NCI-H460 (cell line): Measurements from ENCODE around the gene TUBB4B. TPM values are rescaled to one million over a fixed set of nuclear protein-coding genes. Genes with fewer than 3 reads are reported as not detected.
A peak's percentile ranks its signal among the peaks of the same experiment; 100 is the strongest.

Source experiments
- DNase-seq: peaks from one replicate; pipeline ENCODE4 v3.0.0-alpha.2; 2016; ENCODE audit warnings: low read depth; ENCODE audit errors: extremely low read depth
- polyA plus RNA-seq: library from polyadenylated mRNA; depleted of rRNA; stranded (reverse); fragments of >200 nt; gene quantifications from 2 replicates; pipeline ENCODE4 v1.2.3, GENCODE V29; 2014; cell fraction: nucleus; rRNA removed
- total RNA-seq: library from RNA; depleted of rRNA; stranded (reverse); fragments of >200 nt; shearing (Covaris generic); gene quantifications from 2 replicates; pipeline ENCODE4 v1.2.3, GENCODE V29; 2014; rRNA removed

The TUBB4B gene
- 167 and 171 TPM in 2 replicates for total RNA-seq
- polyA plus RNA-seq = 515 and 625 TPM in 2 replicates

DNA sequence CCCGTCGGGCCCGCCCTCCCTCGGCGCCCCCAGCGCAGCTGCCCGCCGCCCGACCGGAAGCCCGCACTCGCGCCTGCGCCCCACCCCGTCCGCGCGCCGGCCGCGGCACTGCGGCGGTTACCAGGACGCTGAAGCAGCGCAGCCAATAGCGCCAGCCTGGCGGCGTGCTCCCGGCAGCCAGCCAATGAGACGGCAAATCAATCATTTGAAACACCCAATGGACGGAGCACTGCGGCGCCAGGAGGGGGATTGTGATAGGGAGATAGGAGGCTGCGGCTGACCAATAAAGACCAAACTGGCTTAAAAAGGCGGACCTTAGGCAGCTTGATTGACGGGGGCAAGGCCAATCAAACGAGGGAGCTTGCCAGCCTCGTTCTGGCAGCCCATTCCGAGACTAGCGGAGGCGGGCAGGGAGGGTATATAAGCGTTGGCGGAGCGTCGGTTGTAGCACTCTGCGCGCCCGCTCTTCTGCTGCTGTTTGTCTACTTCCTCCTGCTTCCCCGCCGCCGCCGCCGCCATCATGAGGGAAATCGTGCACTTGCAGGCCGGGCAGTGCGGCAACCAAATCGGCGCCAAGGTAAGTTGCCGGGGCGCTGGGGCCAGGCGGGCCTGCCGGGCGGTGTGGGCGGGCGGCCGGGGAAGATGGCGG lies at the start of gene TUBB4B:
Gene TUBB4B (plus strand): TSS at position 447 of the 649 bp plus-strand sequence. CDS start 74 bp downstream, at position 521.
- DNase-seq = peak; percentile 100

DNA sequence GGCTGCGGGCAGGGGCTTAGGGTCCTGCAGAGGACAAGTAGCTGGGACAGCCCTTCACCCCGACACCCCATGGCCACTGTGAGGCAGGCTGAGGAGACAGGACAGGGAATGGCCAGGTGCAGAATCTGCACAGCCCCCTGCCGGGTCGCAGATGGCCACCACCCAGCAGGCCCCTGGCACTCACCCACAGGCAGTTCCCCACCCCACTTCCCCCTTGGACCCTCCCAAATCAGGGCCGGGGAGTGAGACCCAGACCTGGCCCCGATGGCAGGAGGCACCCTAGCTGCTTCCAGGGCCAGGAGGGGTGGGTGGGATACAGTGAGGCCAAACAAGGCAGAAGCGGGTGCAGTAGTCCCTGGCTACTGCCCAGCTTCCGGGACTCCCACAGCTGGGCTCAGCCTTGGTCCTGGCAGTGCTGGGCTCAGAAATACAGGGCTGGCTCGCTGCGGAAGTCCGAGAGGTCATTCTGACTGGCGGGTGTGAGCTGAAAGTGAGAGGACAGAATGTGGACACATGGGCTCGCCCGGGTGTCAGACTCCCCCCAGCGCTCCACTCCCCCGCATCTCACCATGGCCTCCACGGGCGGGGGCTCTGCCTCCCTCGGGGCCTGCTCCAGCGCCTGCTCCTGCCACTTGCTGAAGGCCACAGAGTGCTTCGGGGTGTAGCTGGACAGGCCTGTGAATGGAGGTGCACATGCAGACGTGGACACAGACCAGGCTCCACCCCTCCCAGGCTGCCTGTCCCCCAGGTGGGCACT lies 49.2 kb upstream of the TUBB4B start:
- no peak for DNase-seq

DNA sequence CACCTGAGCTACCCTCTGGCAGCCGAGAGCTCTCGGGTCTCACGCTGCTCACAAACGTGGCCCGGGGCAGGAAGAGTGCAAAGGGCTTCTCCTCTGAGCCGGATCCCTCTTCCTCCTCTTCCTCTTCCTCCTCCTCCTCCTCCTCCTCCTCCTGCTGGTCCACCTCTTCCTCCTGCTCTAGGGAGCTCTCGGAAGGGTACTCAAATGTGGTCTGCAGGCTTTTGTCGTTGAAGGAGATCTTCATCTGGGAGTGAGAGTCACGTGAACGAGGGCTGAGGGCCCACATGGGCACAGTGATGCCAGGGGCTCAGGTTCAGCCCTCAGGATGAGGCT lies 48.7 kb upstream of the TUBB4B start:
- no peak for DNase-seq

DNA sequence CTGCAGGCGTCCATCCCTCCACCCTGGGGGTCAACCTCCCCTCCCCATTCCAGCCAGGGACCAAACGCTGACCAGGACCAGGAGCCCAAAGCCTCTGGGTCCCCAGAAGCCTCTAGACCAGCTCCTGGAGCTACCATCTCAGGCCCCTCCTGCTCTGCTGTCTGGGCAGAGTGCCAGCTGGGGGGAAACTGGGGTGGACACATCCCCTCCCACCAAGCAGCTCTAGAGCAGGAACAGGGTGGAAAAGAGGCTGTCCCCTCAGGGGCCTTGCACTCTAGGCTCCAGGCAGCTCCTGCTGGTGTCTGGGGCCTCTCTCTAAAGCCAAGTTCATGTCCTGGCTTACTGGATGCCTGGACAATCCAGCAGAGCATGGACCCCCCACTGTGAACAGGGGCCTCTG lies 48.2 kb upstream of the TUBB4B start:
- no peak for DNase-seq

DNA sequence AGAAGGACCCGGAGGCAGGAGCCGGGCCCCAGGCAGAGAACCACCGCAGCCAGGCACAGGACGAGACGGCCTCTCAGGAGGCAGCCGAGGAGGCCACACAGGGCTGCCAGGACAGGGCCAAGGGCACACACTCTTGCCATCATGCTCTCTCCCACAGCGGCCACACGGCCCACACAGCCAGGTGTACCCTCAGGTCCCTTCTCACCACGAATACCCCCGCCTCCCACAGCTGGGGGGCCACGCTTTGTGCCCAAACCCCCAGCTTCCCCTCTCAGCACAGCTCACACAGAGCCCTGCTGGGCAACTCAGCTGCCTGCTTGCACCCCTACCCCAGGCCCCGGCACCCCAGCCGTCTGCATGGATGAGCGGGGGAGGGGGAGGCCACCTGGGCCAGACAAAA lies 47.3 kb upstream of the TUBB4B start:
- no peak for DNase-seq

DNA sequence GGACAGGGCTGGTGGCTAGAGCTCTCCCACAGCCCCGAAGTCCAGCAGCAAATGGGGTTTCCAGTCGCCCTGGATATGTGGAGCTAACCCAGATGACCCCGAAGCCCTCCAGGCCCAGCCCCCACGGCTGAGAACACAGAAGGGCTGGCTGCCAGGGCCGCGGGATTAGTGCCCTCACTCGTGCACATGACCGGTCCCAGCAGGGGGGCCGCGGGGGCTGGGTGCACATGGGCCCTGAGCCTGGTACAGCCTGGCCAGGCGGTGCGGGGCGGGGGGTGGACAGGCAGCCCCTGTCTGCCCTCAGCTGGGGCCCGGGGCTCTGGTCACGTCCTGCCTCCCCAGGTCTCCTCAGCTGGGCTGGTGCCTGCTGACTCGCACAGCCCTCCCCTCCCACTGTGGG lies 46.7 kb upstream of the TUBB4B start:
- DNase-seq = no peak

DNA sequence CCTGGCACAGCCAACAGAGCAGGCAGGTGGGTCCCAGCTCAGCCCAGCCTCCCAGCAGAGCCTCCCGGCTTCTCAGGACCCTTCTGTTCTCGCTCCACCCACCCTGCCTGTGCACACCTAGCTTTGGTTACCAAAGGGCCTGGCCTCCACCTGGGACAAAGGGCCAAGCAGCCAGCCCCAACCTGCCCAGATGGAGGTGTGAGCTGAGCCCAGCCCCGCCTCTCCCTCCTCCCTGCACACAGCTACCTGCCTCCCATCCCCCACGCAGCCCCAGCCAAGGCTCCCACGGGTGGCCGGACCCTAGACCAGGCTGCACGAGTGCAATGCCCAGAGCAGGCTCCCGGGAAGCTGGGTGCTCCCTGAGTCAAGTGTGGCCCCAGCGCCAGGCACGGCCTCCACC lies 46.2 kb upstream of the TUBB4B start:
- no peak for DNase-seq

DNA sequence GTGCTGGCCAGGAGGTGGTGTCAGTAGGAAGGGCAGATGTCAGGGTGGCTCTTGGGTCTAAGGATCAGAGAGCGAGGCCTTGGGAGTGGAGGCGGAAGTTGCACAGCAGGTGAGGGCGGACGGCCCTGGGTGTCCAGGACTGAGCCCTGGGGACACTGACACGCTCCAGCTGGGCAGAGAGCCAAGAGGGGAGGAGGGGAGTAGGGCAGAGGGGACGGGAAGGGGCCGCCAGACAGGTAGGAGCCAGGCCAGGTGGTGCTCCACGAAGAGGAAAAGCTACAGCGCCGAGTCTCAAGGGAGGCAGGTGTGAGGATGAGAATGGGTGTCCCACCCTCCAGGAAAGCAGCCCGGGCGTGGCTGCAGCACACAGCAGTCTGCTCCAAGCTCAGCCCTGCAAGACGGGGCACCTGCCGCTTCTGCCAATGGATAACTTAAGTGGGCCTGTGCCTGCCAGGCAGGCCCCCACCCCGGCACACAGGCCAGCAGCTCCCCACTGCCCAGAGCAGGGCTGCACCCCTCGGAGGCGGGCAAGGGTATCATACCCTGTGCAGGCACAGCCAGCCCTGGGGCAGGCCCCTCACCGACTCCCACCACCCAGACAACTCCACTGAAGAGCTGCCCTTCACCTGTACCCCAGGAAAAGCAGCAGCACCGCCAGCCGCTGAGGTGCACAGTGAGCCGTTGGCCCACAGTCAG lies 45.4 kb upstream of the TUBB4B start:
- DNase-seq = no peak

DNA sequence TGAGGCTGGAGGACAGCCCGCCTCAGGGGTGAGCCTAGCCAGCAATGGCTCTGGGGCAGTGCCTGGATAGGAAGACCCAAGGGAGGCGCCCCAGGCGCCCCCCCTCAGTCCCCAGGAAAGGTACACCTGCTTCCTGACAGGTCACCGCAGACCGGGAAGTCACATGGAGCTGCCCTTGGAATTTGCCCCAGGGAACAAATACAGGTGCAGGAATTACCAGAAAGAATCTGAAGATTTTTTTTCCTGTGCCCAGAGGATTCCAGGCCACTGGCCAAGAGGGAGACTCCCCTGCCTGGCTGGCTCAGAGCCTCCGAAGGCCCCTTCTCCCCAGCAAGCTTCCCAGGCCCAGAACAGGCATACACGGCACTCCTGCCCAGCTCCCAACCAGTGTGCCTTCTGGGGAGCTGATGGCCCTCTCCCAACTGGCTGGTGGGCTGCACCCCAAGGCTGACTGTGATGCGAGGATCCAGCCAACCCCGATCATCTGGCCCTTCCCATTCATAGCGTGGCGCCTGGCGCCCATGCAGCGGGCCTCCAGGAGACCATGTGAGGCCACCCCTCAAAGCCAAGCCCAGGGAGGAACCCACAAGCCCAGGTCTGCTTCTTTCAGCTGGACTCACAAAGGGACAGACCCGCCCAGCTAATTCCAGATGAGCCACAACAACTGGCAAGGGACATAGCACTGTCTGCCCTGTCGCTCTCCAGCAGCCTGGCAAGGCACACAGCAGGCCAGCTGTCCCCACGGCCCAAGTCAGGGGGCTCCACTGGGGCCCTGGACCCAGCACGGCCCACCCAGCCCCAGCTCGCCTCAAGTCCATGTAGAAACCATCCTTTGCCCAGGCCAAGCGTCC lies 42.8 kb upstream of the TUBB4B start:
- no peak for DNase-seq

DNA sequence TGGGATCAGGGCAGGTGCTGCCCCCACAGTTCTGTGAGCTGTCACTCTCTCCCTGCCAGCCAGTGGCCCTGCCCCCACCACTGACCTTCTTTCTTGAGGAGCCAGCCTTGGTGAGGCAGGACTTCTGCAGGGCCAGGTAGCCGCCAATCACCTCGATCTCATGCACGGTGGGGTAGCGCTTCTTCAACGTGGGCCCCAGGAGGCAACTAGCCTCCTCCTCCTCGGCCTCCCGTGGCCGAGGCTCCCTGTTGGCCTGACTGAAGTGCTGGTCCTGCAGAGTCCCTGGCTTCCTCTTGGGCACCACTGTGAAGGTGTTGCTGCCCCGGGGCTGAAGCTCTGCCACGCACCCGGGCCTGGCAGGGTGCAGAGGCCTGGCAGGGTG lies 42.2 kb upstream of the TUBB4B start:
- no peak for DNase-seq

DNA sequence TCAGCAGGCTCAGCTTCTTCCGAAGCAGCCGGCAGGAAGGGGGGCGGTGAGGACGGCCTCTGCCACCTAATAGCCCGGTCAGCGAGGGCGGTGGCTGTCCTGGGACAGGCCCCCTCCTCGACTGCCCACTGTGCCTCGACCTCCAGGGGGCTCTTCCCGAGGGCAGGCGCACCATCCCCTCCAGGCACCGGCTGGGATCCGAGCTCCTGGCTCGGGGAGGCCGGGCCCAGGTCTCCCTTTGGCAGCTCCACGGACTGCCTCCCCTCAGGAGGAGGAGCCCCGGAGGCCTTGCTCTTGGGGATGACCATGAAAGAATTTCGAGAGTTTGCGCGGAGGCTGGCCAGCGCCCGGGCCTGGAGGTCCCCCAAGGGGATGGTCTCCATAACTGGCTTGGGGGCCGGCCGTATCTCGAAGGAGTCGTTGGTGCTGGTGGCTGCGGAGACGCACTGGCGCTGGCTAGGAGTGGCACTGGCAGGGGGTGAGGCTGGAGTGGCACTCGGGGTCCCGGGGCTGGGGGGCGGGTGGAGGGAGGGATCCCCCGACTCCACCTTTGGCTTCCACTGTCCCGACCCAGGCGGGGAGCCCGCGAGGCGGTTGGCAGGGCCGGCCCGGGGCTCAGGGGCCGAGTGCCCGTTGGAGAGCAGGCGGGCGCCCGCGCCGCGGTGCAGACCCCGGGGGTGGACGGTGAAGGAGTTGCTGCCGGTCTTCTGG lies 41.5 kb upstream of the TUBB4B start:
- no peak for DNase-seq

DNA sequence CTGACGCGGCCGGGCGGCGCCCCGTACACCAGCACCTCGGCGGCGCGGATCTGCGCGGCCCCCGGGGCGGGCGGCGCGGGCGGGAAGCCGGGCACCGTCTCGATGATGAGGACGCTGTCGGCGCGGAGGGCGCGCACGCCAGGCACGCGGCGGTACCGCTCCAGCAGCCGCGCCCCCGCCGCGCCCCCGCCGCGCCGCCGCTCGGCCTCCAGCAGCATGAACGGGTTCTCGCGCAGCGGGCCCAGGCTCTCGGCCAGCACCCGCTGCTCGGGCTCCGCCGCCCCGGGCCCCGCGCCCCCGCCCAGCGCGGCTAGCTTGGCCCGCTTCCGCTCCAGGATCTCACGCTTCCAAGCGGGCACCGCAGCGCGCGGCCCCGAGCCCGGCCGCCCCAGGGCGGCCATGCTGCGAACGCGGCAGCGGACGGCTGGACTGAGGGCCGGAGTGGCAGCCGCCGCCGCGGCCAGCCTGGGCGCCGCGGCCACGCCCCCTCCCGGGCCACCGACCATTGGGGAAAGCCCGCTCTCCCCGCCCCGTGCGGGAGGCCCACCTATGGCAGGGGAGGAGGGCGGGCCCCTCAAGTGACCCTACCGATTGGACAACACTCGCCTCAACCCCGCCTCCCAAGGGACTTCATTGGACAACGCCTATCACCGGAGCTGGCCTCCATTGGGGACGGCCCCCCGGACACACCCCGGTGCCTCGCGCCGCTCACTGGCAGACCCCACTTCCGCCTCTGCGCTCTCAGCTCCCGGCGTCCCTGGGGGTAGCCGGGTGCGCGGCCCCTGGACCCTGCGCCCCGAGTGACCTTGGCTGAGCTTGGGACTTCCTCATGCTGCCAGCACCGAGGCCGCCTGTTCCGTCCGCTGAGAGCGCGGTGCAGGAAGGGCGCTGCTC lies 40.5 kb upstream of the TUBB4B start, which contains the start of gene TPRN:
Gene TPRN (minus strand): TSS at position 431 of the 894 bp plus-strand sequence. CDS start 30 bp downstream, at position 401.
- peak; percentile 99 for DNase-seq

DNA sequence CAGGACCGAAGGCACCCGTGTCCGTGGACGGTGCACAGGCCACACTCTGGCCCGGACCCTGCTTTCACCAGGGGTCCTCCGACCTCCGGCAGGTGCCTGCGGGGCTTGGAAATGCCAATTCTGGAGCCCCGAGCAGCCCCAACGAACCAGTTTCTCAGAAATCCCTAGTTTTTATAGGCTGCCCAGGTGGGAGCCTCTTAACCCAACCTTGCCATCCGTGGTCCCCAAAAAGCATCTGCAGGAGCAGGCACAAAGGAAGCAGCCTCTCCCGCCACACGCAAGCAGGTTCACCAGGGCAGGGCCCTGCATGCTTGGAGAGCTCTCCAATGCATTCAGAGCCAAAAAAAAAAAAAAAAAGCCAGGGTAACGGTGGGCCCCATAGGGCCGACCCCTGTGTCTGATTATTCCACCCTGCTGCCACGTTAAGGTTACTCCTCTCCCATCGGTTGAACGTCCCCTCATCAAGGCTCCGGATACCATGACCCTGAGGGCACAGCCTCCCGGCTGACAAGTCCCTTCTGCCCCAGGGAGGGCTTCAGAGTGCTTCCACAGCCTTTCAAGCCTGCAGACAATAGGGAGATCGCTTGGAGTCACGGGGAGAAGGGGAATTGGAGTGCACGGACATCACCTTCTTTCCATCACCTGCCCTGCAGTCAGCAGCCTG lies 39.8 kb upstream of the TUBB4B start:
- no peak for DNase-seq

DNA sequence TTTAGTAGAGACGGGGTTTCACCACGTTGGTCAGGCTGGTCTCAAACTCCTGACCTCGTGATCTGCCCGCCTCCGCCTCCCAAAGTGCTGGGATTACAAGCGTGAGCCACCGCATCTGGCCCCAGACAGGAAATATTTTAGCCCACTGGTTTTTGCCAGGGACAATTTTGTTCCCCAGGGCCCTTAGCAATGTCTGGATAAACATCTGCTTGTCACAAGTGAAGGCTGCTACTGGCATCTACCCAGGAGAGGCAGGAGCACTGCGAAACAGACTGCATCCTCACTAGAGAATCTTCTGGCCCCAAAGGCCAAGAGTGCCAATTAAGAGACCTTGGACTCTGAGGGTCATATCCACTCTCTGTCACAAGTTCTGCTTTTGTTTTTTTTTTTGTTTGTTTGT lies 38.1 kb upstream of the TUBB4B start:
- DNase-seq = no peak

DNA sequence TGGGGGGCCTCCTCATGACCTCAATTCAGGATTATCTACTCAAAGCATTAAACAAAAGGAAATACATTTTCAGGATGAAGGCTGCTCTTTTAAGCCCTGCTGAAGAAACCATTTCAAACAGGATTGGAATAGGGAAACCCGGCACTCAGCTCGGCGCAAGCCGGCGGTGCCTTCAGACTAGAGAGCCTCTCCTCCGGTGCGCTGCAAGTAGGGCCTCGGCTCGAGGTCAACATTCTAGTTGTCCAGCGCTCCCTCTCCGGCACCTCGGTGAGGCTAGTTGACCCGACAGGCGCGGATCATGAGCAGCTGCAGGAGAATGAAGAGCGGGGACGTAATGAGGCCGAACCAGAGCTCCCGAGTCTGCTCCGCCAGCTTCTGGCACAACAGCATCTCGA lies 36.4 kb upstream of the TUBB4B start:
- DNase-seq = no peak

DNA sequence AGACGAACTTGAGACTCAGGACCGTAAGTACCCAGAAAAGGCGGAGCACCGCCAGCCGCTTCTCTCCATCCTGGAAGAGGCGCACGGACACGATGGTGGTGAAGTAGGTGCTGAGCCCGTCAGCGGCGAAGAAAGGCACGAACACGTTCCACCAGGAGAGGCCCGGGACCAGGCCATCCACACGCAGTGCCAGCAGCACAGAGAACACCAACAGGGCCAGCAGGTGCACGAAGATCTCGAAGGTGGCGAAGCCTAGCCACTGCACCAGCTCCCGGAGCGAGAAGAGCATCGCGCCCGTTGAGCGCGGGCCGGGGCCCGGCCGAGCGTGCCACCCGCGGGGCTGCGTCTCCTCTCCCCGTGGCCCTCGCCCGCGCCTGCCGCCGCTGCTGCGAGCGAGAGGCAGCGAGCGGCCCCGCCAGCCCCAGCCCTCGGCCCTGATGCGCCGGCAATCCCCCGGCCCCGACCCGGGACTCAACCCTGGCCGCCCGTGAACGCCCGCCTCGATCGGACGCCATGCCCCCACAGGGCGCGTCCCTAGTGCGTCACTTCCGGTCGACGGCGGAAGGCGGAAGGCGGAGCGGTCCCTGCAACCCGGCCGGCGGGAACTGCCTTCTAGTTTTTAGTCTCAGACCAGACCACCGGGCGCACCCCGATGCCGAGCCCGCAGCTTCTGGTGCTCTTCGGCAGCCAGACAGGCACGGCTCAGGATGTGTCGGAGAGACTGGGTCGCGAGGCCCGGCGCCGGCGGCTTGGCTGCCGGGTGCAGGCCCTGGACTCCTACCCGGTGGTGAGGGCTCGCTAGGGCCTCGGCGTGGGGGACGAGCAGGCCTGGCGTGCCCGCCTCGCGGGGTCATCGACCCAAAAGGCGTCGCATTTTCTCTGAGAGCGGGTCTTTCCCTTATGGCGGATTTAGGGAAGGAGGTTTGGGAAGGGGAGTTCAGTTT lies 35.7 kb upstream of the TUBB4B start, which contains the start of the genes NDOR1 and TMEM203:
Gene NDOR1 (plus strand): TSS at position 575 of the 944 bp plus-strand sequence. CDS start 78 bp downstream, at position 653.
Gene TMEM203 (minus strand): TSS at position 523 of the 944 bp plus-strand sequence. CDS start 234 bp downstream, at position 289.
- DNase-seq = peak; percentile 80

DNA sequence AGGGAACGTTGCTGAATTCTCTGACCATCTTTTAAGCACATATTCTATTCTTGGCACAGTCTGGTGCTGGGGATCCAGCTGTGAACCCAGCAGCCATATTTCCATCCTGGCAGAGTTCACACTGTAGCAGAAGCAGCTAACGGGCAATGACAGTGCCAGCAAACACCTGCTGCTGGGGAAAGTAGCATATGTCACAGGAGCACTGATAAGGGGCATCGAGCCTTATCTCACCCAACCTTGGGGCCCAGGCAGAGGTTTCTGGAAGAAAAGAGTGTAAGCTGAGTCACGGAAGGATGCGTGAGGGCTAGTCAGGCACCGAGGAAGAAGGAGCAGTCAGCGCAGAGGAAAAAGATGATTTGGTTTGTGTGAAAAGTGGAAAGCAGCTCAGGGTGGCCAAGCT lies 34.5 kb upstream of the TUBB4B start:
- no peak for DNase-seq
